DND-41 (cell line): ENCODE results near the gene PPP1R1B.

Experiments used
- ATAC-seq: fragments of 200-7000 bp; cut with Tn5 transposase; 3 replicates; pipeline ENCODE4 v1.9.1; 2021; ENCODE audit warnings: low read depth; ENCODE audit not compliant: insufficient read depth
- DNase-seq: peaks from one replicate; pipeline ENCODE4 v3.0.0-alpha.2; 2020
- H2AFZ ChIP-seq: 2 replicates; pipeline ENCODE4 v1.6.0; 2012; ENCODE audit warnings: low read depth, low read length
- H3K27ac ChIP-seq: 2 replicates; pipeline ENCODE4 v1.5.1; 2012; ENCODE audit warnings: low read length, inconsistent platforms
- H3K27me3 ChIP-seq: fragments of 200-600 bp; sonication (generic); 2 replicates; pipeline ENCODE4 v1.6.0; 2012; ENCODE audit warnings: low read length, mild to moderate bottlenecking, inconsistent platforms; ENCODE audit not compliant: insufficient read depth, poor library complexity
- H3K36me3 ChIP-seq: 2 replicates; pipeline ENCODE4 v1.5.1; 2012; ENCODE audit warnings: low read length, inconsistent platforms; ENCODE audit not compliant: insufficient read depth
- H3K4me1 ChIP-seq: 2 replicates; pipeline ENCODE4 v1.5.1; 2012; ENCODE audit warnings: mild to moderate bottlenecking, low read length; ENCODE audit not compliant: insufficient read depth
- H3K4me2 ChIP-seq: 2 replicates; pipeline ENCODE4 v1.6.0; 2012; ENCODE audit warnings: mild to moderate bottlenecking, moderate library complexity, low read length, inconsistent platforms; ENCODE audit not compliant: insufficient read depth
- H3K4me3 ChIP-seq, 2 experiments: fragments of 200-600 bp in 1 of 2; shearing (Covaris generic) in 1 of 2; 2 replicates each; pipeline ENCODE4 v1.5.1; 2012 to 2016; ENCODE audit warnings: inconsistent platforms in 2 of 2, low read length in 2 of 2, mild to moderate bottlenecking in 2 of 2, low read depth in 1 of 2, moderate library complexity in 1 of 2
- H3K79me2 ChIP-seq: 2 replicates; pipeline ENCODE4 v1.6.0; 2012; ENCODE audit warnings: low read length, inconsistent platforms; ENCODE audit not compliant: insufficient read depth
- H3K9ac ChIP-seq: 2 replicates; pipeline ENCODE4 v1.6.0; 2012; ENCODE audit warnings: low read depth, mild to moderate bottlenecking, inconsistent platforms, low read length, moderate library complexity
- H3K9me3 ChIP-seq: 2 replicates; pipeline ENCODE4 v1.5.1; 2012; ENCODE audit warnings: low read length, moderate library complexity, mild to moderate bottlenecking, inconsistent platforms; ENCODE audit not compliant: insufficient read depth, severe bottlenecking
- H4K20me1 ChIP-seq: 2 replicates; pipeline ENCODE4 v1.6.0; 2012; ENCODE audit warnings: low read length; ENCODE audit not compliant: insufficient read depth
- EZH2 ChIP-seq: IDR thresholded peaks from 3 replicates; pipeline ENCODE4 v1.6.1; 2012; ENCODE audit warnings: borderline replicate concordance, low read depth, mild to moderate bottlenecking, moderate library complexity, low read length, inconsistent platforms; ENCODE audit not compliant: severe bottlenecking
- TF ChIP-seq, protein P1 (sequence below): IDR thresholded peaks from 2 replicates; pipeline ENCODE4 v1.5.1; 2012; ENCODE audit warnings: borderline replicate concordance, low read length, moderate library complexity, mild to moderate bottlenecking; ENCODE audit not compliant: poor library complexity, severe bottlenecking; ENCODE audit errors: extremely low read depth

The PPP1R1B gene

DNA sequence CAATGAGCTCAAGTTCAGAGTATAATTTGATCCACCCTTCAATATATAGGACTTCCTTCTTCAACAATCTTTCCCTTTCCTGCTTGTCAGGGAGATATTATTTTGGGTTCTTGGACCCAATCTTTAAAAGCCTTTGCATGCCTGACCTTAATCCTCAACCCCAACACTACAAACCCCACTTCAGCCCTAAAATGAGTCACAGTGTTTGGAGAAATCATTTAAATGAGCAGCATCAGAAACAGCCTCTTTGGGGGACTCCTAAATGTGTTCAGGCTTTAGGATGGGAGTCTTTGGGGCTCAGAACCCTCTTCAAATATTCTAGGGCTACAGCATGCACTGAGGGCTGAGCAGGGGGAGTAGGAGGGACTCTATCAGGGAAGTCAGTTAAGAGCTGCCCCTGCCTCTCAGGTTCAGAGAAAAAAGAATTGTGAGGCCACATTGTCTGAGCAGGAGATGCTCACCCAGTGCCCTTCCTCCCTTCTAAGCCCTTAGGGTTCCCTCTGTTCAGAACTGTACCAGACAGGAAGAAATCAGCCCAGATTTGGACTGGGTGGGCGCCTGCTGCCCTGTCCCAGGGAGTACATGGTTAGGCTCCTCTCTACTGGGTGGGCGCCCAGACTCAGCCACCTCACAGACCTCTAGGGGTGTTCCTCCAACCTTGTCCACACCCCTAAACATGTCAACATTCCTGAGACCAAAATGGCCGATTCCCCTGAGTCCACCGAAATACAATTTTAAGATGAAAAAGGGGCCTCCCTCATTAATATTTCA lies 24.0 kb upstream of the PPP1R1B start:
- no peak overlapping the region for H3K9ac ChIP-seq
- TF ChIP-seq EZH2 = no peak
- TF ChIP-seq, protein P1, sequence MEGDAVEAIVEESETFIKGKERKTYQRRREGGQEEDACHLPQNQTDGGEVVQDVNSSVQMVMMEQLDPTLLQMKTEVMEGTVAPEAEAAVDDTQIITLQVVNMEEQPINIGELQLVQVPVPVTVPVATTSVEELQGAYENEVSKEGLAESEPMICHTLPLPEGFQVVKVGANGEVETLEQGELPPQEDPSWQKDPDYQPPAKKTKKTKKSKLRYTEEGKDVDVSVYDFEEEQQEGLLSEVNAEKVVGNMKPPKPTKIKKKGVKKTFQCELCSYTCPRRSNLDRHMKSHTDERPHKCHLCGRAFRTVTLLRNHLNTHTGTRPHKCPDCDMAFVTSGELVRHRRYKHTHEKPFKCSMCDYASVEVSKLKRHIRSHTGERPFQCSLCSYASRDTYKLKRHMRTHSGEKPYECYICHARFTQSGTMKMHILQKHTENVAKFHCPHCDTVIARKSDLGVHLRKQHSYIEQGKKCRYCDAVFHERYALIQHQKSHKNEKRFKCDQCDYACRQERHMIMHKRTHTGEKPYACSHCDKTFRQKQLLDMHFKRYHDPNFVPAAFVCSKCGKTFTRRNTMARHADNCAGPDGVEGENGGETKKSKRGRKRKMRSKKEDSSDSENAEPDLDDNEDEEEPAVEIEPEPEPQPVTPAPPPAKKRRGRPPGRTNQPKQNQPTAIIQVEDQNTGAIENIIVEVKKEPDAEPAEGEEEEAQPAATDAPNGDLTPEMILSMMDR = no peak
- H3K27me3 ChIP-seq = peaks cover 49% of the 10 kb centered on the region
- H3K4me1 ChIP-seq = no peaks in the 10 kb centered on the region
- H4K20me1 ChIP-seq = peaks cover 9% of the 10 kb centered on the region; the same call in 1 of the 2 replicates
- H2AFZ ChIP-seq = no peak overlapping the region
- H3K27ac ChIP-seq = no peak overlapping the region
- no peak overlapping the region for H3K4me3 ChIP-seq
- H3K36me3 ChIP-seq = no peaks in the 10 kb centered on the region
- no peaks in the 10 kb centered on the region for H3K79me2 ChIP-seq
- ATAC-seq (no peak), DNase-seq (no peak)
- H3K9me3 ChIP-seq = no peaks in the 10 kb centered on the region
- H3K4me2 ChIP-seq = no peak overlapping the region

DNA sequence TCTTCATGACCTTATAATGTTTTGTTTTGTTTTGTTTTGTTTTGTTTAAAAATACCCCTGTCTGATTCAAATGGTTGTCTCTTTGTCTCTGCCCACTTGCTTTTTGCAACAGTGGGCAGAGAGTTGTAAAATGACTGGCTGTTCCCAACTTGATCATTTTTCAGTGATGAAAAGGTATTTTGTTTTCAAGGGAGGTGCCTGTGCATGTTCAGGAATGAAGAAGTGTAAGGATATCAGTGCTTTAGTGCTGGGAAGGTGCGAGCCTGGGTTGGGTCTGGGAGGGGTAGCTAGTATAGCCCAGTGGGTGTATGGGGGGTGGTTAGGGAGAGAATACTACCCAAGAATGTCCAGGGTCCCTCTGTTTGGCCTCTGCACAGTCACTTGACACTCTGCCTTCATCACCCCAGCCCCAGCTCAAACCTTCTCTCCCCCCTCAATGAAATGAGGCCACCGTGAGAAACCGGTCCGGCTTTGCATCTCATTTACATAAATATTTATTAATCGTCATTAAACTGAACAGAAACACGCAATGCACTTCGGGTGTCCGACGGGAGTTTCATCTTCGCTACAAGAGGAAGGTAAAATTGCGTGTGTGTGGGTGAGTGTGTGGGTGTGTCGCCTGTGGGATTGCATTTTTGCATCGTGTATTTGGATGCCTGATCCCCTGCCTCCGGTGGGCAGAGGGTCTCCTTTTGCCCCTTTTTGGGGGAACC lies 23.3 kb upstream of the PPP1R1B start:
- H3K27me3 ChIP-seq = peaks cover 44% of the 10 kb centered on the region
- no peak overlapping the region for H3K4me3 ChIP-seq
- TF ChIP-seq EZH2 = no peak
- TF ChIP-seq, protein P1 = no peak
- no peak overlapping the region for H3K4me2 ChIP-seq
- no peaks in the 10 kb centered on the region for H3K9me3 ChIP-seq
- no peak overlapping the region for H3K27ac ChIP-seq
- no peak for DNase-seq
- no peak for ATAC-seq
- no peaks in the 10 kb centered on the region for H3K79me2 ChIP-seq
- no peaks in the 10 kb centered on the region for H3K4me1 ChIP-seq
- H3K36me3 ChIP-seq = no peaks in the 10 kb centered on the region
- H4K20me1 ChIP-seq = peaks cover 9% of the 10 kb centered on the region; the same call in 1 of the 2 replicates
- H2AFZ ChIP-seq = no peak overlapping the region
- H3K9ac ChIP-seq = no peak overlapping the region

DNA sequence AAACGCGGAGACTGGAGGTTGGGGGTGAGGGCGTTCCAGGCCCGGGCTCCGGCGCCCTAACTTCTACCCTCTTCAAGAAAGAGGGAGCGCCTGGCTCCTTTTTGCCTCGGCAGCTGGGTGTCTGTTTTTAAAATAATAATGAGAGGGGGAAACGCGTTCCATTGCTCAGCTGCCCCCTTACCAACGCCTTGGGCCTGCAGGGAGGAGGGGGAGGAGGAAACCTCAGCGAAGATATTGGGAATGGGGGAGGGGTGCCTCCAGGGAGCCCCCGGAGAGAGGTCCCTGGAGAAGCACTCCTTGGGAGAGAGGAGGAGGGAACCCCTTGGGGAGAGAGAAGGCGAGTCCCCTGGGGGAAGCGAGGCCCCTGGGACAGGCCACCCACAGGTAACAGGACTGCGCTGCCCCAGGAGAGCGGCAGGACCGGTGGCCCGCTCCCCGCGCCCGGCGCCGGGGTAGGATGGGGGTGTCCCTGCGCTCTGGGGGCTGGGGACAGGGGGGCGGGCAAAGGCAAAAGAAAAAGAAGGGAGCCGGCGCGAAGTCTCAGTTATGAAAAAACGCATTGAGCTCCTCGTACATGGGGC lies 21.8 kb upstream of the PPP1R1B start:
- no peaks in the 10 kb centered on the region for H3K9me3 ChIP-seq

More for the DNA sequence above, 21.8 kb upstream of the PPP1R1B start:
- Histone ChIP-seq H3K4me3 (no peak overlapping the region), H3K4me1 (no peaks in the 10 kb centered on the region), H3K27ac (no peak overlapping the region), H3K4me2 (no peak overlapping the region), H3K79me2 (no peaks in the 10 kb centered on the region), H4K20me1 (peaks cover 9% of the 10 kb centered on the region; the same call in 1 of the 2 replicates), H3K36me3 (no peaks in the 10 kb centered on the region), H2AFZ (no peak overlapping the region), H3K9ac (no peak overlapping the region), H3K27me3 (peaks cover 33% of the 10 kb centered on the region)
- ATAC-seq (no peak), DNase-seq (no peak)
- TF ChIP-seq EZH2 = no peak
- TF ChIP-seq, protein P1 = no peak
